GM19023 (cell line): ENCODE measurements around the gene CASP9.
"Not testable (repeated sequence)": the region's sequence is repeated elsewhere in the genome, so short reads cannot be mapped to it uniquely, and the experiment has no call there.

Source experiments
- ATAC-seq: cut with Tn5 transposase; IDR thresholded peaks from one replicate; pipeline ENCODE4 v1.9.1; 2021; ENCODE audit warnings: mild to moderate bottlenecking, moderate library complexity; ENCODE audit not compliant: unreplicated experiment

CASP9 gene

GRCh38 chr1:15501208-15502032 lies 22.6 kb downstream of the CASP9 start:
- ATAC-seq, result no peak

GRCh38 chr1:15500184-15501178 lies 23.5 kb downstream of the CASP9 start:
- no peak for ATAC-seq

- no peak for ATAC-seq
Measured at GRCh38 chr1:15493869-15494390, 30.1 kb downstream of the CASP9 start.

GRCh38 chr1:15492596-15492995 lies 31.4 kb downstream of the CASP9 start:
- ATAC-seq, result no peak

- ATAC-seq, result not testable (repeated sequence)
Measured at GRCh38 chr1:15491010-15491409, 33.0 kb downstream of the CASP9 start.

GRCh38 chr1:15489052-15489736 lies 34.8 kb downstream of the CASP9 start:
- ATAC-seq, result no peak

- no peak for ATAC-seq
Measured at GRCh38 chr1:15488371-15488770, 35.6 kb downstream of the CASP9 start.

- ATAC-seq, result not testable (repeated sequence)
Measured at GRCh38 chr1:15486844-15487610, 37.0 kb downstream of the CASP9 start.

- ATAC-seq, result no peak
Measured at GRCh38 chr1:15485636-15486035, 38.4 kb downstream of the CASP9 start.

GRCh38 chr1:15484443-15484842 lies 39.6 kb downstream of the CASP9 start:
- ATAC-seq, result not testable (repeated sequence)

GRCh38 chr1:15483971-15484370 lies 40.0 kb downstream of the CASP9 start:
- no peak for ATAC-seq

GRCh38 chr1:15482983-15483543 lies 41.0 kb downstream of the CASP9 start:
- not testable (repeated sequence) for ATAC-seq

- ATAC-seq, result not testable (repeated sequence)
Measured at GRCh38 chr1:15482455-15482854, 41.6 kb downstream of the CASP9 start.

GRCh38 chr1:15479654-15480347 lies 44.2 kb downstream of the CASP9 start:
- ATAC-seq, result no peak

- ATAC-seq, result no peak
Measured at GRCh38 chr1:15477646-15478212, 46.3 kb downstream of the CASP9 start.

GRCh38 chr1:15476927-15477326 lies 47.1 kb downstream of the CASP9 start:
- ATAC-seq, result no peak

- no peak for ATAC-seq
Measured at GRCh38 chr1:15475752-15476314, 48.2 kb downstream of the CASP9 start, which contains the start of gene CELA2B. CELA2B (plus strand) TSS chr1:15476104; CDS start chr1:15476126, 22 bp downstream.

- ATAC-seq, result no peak
Measured at GRCh38 chr1:15472587-15472986, 51.4 kb downstream of the CASP9 start.
